HCT116 (cell line): Measurements from ENCODE around the gene TES. TPM values are rescaled to one million over a fixed set of nuclear protein-coding genes. Genes with fewer than 3 reads are reported as not detected.

Experiments used
- ATAC-seq: fragments of 200-7000 bp; cut with Tn5 transposase; 2 replicates; pipeline ENCODE4 v1.9.1; 2020; ENCODE audit warnings: mild to moderate bottlenecking, moderate library complexity
- BruUV-seq: library from RNA; stranded (reverse); fragments of 400-500 nt; replicated peaks from 2 replicates; lab custom pipeline; 2021; lab: Mats Ljungman, UMichigan
- CTCF ChIA-PET: fragments of 300-600 bp; sonication (Branson Sonifier 250); formaldehyde crosslinking; loops from one replicate; lab custom pipeline; 2021; ENCODE audit warnings: antibody characterized with exemption; lab: Charles Lee
- POLR2A ChIA-PET: fragments of 300-600, 350-600 bp; sonication (Branson Sonifier 250); formaldehyde crosslinking; loops from one replicate; lab custom pipeline; 2021; ENCODE audit warnings: antibody characterized with exemption; lab: Charles Lee
- RAD21 ChIA-PET, 2 experiments: fragments of 300-600 bp; sonication (Branson Sonifier 250); formaldehyde crosslinking; loops; one replicate each; lab custom pipeline; 2023; ENCODE audit warnings: low total read pairs in 2 of 2; ENCODE audit not compliant: uncharacterized antibody in 2 of 2, unreplicated experiment in 2 of 2, low non-redundant PET in 1 of 2; lab: Charles Lee
- DNase-seq: peaks from one replicate; pipeline ENCODE4 v3.0.0-alpha.2; 2010; ENCODE audit warnings: low read depth, low spot score
- H2AFZ ChIP-seq: fragments of 200-600 bp; shearing (Covaris generic), sonication (generic); 2 replicates; pipeline ENCODE4 v1.6.1; 2017; ENCODE audit warnings: low read depth, mixed run types, mixed read lengths, antibody characterized with exemption, low read length; ENCODE audit not compliant: poor library complexity, severe bottlenecking
- H3K27ac ChIP-seq: 2 replicates; pipeline ENCODE4 v1.5.1; 2012; ENCODE audit warnings: low read depth, low read length
- H3K27me3 ChIP-seq: fragments of 200-600 bp; sonication (generic); 2 replicates; pipeline ENCODE4 v1.6.1; 2016; ENCODE audit warnings: mixed run types, low read length, mixed read lengths; ENCODE audit not compliant: insufficient read depth
- H3K36me3 ChIP-seq, 2 experiments: fragments of 200-500 bp in 1 of 2; fragments of 200-600 bp in 1 of 2; sonication (Bioruptor generic) in 1 of 2; sonication (generic) in 1 of 2; 2 replicates each; pipeline versions ENCODE4 v1.5.1 to v1.6.1; 2014 to 2016; ENCODE audit warnings: low read length in 2 of 2, inconsistent platforms in 1 of 2, mixed read lengths in 1 of 2, mixed run types in 1 of 2; ENCODE audit not compliant: insufficient read depth in 2 of 2, control insufficient read depth in 1 of 2
- H3K4me1 ChIP-seq, 2 experiments: fragments of 200-600 bp in 1 of 2; sonication (generic) in 1 of 2; 2 replicates each; pipeline versions ENCODE4 v1.5.1 to v1.6.1; 2012 to 2017; ENCODE audit warnings: low read length in 2 of 2, inconsistent platforms in 1 of 2, mild to moderate bottlenecking in 1 of 2, mixed read lengths in 1 of 2, mixed run types in 1 of 2, moderate library complexity in 1 of 2; ENCODE audit not compliant: insufficient read depth in 2 of 2, control insufficient read depth in 1 of 2
- H3K4me2 ChIP-seq: fragments of 200-600 bp; sonication (generic); 2 replicates; pipeline ENCODE4 v1.6.1; 2017; ENCODE audit warnings: mixed run types, low read length, mixed read lengths
- H3K4me3 ChIP-seq, 2 experiments: fragments of 200-600 bp in 1 of 2; sonication (generic) in 1 of 2; replicated peaks in 1 of 2; 2 replicates each; pipeline ENCODE4 v1.5.1; 2011 to 2016; ENCODE audit warnings: low read length in 2 of 2, control low read depth in 1 of 2, low read depth in 1 of 2, mild to moderate bottlenecking in 1 of 2, mixed read lengths in 1 of 2, mixed run types in 1 of 2
- H3K79me2 ChIP-seq: fragments of 200-600 bp; sonication (generic); 2 replicates; pipeline ENCODE4 v1.6.1; 2017; ENCODE audit warnings: mild to moderate bottlenecking, mixed run types, low read length, moderate library complexity, mixed read lengths; ENCODE audit not compliant: insufficient read depth
- H3K9ac ChIP-seq: fragments of 200-600 bp; sonication (generic); 2 replicates; pipeline ENCODE4 v1.6.1; 2016; ENCODE audit warnings: low read length, mixed read lengths
- H3K9me2 ChIP-seq: fragments of 200-600 bp; sonication (generic), shearing (Covaris generic); 2 replicates; pipeline ENCODE4 v1.6.1; 2017; ENCODE audit warnings: mixed run types, mild to moderate bottlenecking, moderate library complexity; ENCODE audit not compliant: insufficient read depth
- H3K9me3 ChIP-seq, 2 experiments: fragments of 200-500 bp in 1 of 2; fragments of 200-600 bp in 1 of 2; sonication (Bioruptor generic) in 1 of 2; sonication (generic) in 1 of 2; 2 replicates each; pipeline ENCODE4 v1.6.1; 2014 to 2017; ENCODE audit warnings: low read length in 2 of 2, mixed read lengths in 2 of 2, inconsistent platforms in 1 of 2, low read depth in 1 of 2, mild to moderate bottlenecking in 1 of 2, mixed run types in 1 of 2, moderate library complexity in 1 of 2; ENCODE audit not compliant: control insufficient read depth in 1 of 2, insufficient read depth in 1 of 2
- H4K20me1 ChIP-seq: fragments of 200-600 bp; sonication (generic), shearing (Covaris generic); 2 replicates; pipeline ENCODE4 v1.6.1; 2017; ENCODE audit warnings: mixed run types, mild to moderate bottlenecking, moderate library complexity; ENCODE audit not compliant: insufficient read depth
- EGR1 ChIP-seq: IDR thresholded peaks from 2 replicates; pipeline ENCODE4 v1.6.1; 2012; ENCODE audit warnings: low read depth
- EZH2 ChIP-seq: fragments of 200-600 bp; sonication (generic); IDR thresholded peaks from 2 replicates; pipeline ENCODE4 v1.6.1; 2017; ENCODE audit warnings: antibody characterized with exemption, mixed run types
- EZH2phosphoT487 ChIP-seq: fragments of 200-600 bp; IDR thresholded peaks from 2 replicates; pipeline ENCODE4 v1.6.1; 2018; ENCODE audit warnings: antibody characterized with exemption, borderline replicate concordance
- FOSL1 ChIP-seq: IDR thresholded peaks from 2 replicates; pipeline ENCODE4 v1.6.1; 2012; ENCODE audit warnings: low read depth
- JUND ChIP-seq: IDR thresholded peaks from 2 replicates; pipeline ENCODE4 v1.6.1; 2012
- POLR2A ChIP-seq: IDR thresholded peaks from 2 replicates; pipeline ENCODE4 v1.7.0; 2011; ENCODE audit warnings: borderline replicate concordance; ENCODE audit not compliant: insufficient read depth, insufficient read length; ENCODE audit errors: extremely low read depth
- SIN3A ChIP-seq: IDR thresholded peaks from 2 replicates; pipeline ENCODE4 v1.6.1; 2012; ENCODE audit warnings: low read depth
- SP1 ChIP-seq: IDR thresholded peaks from 2 replicates; pipeline ENCODE4 v1.6.1; 2012; ENCODE audit warnings: low read depth
- ZBTB33 ChIP-seq: IDR thresholded peaks from 2 replicates; pipeline ENCODE4 v1.6.1; 2011; ENCODE audit warnings: mild to moderate bottlenecking, low read length, moderate library complexity; ENCODE audit not compliant: insufficient replicate concordance; ENCODE audit errors: extremely low read depth
- ZFX ChIP-seq: fragments of 450-650 bp; IDR thresholded peaks from 2 replicates; pipeline ENCODE4 v1.6.1; 2017
- ZNF274 ChIP-seq: fragments of 200-500 bp; sonication (Bioruptor generic); IDR thresholded peaks from 2 replicates; pipeline ENCODE4 v1.6.1; 2014; ENCODE audit warnings: mild to moderate bottlenecking, low read depth, low read length, inconsistent platforms
- intact Hi-C: fragments of 100-400 bp; cut with micrococcal nuclease; formaldehyde crosslinking; loops from 2 replicates; pipeline ENCODE4 v1.10.0; 2022
- total RNA-seq: library from RNA; stranded (reverse); gene quantifications from one replicate; pipeline ENCODE4 v1.2.1, GENCODE V29; 2021; ENCODE audit not compliant: unreplicated experiment
- TF ChIP-seq, protein P1 (sequence below), 3 experiments: fragments of 200-600 bp in 1 of 3; sonication (generic) in 1 of 3; IDR thresholded peaks in 2 of 3; conservative IDR thresholded peaks in 1 of 3; 2 replicates each; pipeline ENCODE4 v1.5.1; 2012 to 2017; ENCODE audit warnings: low read depth in 2 of 3, low read length in 2 of 3, antibody characterized with exemption in 1 of 3, borderline replicate concordance in 1 of 3, control low read depth in 1 of 3, mild to moderate bottlenecking in 1 of 3, mixed read lengths in 1 of 3, mixed run types in 1 of 3, moderate library complexity in 1 of 3; ENCODE audit not compliant: insufficient read depth in 1 of 3

Gene TES
- total RNA-seq, 1 experiment from 2014 or later, result 129 TPM

DNA sequence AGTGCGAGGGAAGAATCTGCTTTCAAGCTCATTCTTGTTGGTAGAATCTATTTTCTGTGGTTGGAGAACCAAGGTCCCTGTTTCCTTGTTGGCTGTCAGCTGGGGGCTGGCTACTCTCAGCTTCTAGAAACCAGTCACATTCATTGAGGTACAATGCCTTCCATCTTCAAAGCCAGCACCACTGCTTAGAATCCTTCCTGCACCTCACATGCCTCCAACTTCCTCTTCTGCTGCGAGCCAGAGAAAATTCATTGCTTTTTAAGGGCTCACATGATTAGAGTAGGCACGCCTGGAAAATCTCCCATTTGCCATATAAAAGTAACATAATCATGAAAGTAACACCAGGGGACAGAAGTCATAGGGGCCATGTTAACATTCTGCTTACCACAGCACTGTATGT is 28.7 kb downstream of the TES start:
- Histone ChIP-seq H3K79me2 (peaks cover 89% of the 10 kb centered on the region), H3K36me3 (peaks cover 8 to 32% of the 10 kb centered on the region in 2 experiments), H3K4me2 (no peak overlapping the region), H3K27me3 (no peaks in the 10 kb centered on the region), H3K9ac (no peak overlapping the region), H2AFZ (no peak overlapping the region), H3K4me3 (no peak overlapping the region), H3K9me3 (no peaks in the 10 kb centered on the region), H3K4me1 (no peaks in the 10 kb centered on the region), H3K9me2 (no peaks in the 10 kb centered on the region), H3K27ac (no peak overlapping the region), H4K20me1 (0 out of 2 replicates have a peak, but pooled peaks cover 2% of the 10 kb centered on the region)
- ChIA-PET RAD21 (no interaction called here), CTCF (interaction anchor here (1.3 kb wide), 1 partner anchor 59 kb away, joined by 5 read pairs; no protein-coding TSS in a partner anchor), POLR2A (no interaction called here)
- DNase-seq, result no peak
- intact Hi-C loops, result no loop called here
- no TSS peak for BruUV-seq
- ATAC-seq, result no peak
- TF ChIP-seq EZH2 (no peak), ZBTB33 (no peak), EZH2phosphoT487 (no peak), EGR1 (no peak), JUND (no peak), FOSL1 (no peak), ZFX (no peak), ZNF274 (no peak), POLR2A (no peak), SIN3A (no peak), SP1 (no peak)
- TF ChIP-seq, protein P1, sequence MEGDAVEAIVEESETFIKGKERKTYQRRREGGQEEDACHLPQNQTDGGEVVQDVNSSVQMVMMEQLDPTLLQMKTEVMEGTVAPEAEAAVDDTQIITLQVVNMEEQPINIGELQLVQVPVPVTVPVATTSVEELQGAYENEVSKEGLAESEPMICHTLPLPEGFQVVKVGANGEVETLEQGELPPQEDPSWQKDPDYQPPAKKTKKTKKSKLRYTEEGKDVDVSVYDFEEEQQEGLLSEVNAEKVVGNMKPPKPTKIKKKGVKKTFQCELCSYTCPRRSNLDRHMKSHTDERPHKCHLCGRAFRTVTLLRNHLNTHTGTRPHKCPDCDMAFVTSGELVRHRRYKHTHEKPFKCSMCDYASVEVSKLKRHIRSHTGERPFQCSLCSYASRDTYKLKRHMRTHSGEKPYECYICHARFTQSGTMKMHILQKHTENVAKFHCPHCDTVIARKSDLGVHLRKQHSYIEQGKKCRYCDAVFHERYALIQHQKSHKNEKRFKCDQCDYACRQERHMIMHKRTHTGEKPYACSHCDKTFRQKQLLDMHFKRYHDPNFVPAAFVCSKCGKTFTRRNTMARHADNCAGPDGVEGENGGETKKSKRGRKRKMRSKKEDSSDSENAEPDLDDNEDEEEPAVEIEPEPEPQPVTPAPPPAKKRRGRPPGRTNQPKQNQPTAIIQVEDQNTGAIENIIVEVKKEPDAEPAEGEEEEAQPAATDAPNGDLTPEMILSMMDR (IDR thresholded peaks at IDR 0.05 in 2 of 3, conservative IDR thresholded peaks at IDR 0.05 in 1 of 3; ENCODE audit: borderline replicate concordance in 1 of 3, insufficient read depth in 1 of 3, low read depth in 2 of 3, low read length in 2 of 3), result no peak
